SHP77 treated with DMSO at 0.1 percent for 48 hours (cell line): Measurements from ENCODE around the gene TADA1.

Source experiments
- DNase-seq: peaks from one replicate; lab custom pipeline; 2025; lab: John Stamatoyannopoulos, UW

TADA1 gene

GRCh38 chr1:166875734-166876539, at the start of gene TADA1:
Gene TADA1, minus strand, starts transcription at chr1:166876264. Its CDS starts 31 bp downstream, at chr1:166876233.
- DNase-seq, result peak; percentile 99

- DNase-seq, result no peak
Measured at GRCh38 chr1:166924823-166925541, 48.9 kb upstream of the TADA1 start.

DNA sequence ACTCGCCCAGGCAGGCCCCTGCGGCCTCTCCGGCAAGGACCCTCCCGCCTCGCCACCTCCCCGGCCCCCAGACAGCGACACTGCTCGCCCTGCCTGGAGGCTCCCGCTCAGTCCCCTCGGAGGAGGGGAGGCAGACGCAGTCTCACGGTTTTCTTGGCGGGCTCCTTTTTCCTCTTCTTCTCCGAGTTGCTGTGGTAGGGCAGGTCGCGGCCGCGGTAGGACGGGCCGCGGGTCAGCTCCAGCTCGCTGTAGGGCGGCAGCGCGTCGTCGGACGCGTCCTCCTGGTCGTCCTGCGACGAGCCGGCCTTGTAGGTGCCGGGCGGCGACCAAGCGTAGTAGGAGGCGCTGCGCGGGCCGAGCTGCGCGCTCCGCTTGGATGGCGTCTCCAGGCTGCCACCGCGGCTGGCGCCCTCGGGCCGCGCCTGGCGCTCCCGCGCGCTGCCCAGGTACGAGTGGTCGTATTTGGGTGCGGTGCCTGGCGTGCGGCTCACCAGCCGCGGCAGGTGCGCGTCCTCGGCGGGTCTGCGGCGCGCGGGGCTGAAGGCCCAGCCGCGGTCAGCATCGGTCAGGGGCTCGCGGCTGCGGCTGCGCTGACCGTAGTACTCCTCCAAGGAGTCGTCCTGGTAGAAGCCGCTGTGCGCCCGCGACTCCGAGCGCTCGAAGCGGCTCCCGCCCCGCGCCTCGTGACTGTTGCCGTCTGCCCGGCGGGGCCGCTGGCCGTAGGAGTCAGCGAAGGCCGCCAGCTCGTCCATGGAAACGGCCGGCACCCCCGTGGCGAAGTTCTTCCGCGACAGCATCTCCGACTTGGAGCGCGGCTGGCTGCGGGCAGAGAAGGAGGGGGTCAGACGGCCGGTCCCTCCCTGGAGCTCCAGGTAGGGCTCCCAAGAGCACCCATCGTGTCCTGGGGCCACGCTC, 44.8 kb upstream of the TADA1 start:
- no peak for DNase-seq

GRCh38 chr1:166918956-166919316, 42.9 kb upstream of the TADA1 start:
- DNase-seq, result no peak

DNA sequence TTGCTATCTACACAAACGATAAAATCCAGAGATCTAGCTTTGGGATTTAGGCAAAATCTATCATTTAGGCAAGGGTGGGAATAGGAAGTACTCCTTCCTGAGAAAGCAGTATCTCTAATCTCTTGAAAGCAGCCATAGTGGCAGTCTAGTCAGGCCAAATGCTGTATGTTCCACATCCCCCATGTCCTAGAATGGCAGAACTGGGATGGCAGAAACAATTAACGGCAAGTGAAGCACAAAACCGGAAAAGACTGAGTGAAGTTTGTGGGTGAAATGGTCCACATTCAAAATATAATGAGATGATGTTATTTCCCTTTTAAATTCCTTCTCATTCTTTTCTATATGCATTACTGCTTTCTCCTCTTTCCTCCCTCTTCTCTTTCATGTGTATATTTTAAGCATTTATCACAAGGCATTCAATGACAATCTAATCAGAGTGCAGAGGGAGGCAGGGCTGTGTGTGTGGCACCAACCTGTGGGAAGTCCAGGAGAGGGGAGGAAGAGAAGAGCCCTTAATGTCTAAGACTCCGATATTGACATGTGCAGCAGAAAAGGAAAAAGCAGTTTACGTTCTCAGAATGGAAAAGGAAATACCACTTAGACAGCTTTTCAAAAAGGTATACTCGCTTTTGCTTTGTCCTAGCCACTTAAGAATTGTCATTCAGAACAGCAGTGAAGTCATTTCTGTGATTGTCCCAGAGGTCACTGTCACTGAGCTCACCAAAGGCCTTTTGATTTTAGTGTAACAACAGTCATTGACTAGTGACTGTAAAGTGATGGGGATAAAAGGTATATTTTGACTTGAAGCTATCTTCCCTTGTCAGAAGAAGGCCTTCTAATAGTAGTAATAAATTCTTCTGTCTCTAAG, 42.3 kb upstream of the TADA1 start:
- no peak for DNase-seq

DNA sequence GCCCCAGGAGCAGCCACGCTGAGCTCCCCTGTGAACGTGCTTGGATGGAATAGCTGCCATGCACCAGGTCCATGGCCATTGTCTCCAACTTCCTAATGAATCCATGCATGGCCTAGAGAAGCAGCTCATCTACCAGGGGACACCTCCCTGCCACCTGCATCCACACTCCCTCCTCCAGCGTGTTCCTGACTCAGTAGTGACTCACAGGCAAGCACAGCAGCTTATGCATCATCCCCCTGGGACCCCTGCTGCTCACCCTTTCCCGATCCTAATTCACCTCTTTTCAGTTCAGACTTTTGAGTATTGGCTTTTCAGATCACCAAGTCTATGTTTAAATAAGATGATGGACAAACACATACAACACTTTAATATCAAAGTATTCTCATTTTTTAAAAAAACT, 39.9 kb upstream of the TADA1 start:
- DNase-seq, result no peak

GRCh38 chr1:166915042-166915441, 39.0 kb upstream of the TADA1 start:
- DNase-seq, result no peak

- DNase-seq, result no peak
Measured at GRCh38 chr1:166914111-166914510, 38.0 kb upstream of the TADA1 start.

GRCh38 chr1:166911624-166912023, 35.6 kb upstream of the TADA1 start:
- DNase-seq, result no peak

DNA sequence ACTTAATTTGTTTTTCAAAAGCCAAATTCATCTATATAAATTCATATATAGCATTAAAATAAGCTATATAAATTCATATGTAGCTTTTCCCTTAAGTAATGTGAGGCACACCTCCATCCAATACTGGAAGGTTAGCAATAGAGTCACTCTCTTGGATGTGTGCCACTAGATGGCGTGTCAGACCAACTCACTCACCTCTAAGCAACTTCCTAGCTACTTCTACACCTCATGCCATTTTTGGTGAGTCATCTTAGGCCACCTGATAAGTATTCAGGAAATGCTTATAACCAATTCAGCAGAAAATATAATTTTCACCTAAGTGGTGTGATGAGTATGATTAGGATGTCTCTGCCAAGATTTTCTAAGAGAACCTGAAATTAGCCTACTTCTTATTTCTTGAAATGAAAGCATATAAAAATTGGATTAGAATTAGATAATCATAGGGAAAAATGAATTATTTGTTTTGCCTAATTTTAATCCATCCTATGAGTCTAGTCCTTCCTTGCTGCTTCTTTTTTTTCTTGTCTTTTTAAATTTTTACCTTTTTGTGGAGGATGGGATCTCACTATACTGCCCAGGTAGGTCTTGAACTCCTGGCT, 34.4 kb upstream of the TADA1 start:
- peak; percentile 80 for DNase-seq

DNA sequence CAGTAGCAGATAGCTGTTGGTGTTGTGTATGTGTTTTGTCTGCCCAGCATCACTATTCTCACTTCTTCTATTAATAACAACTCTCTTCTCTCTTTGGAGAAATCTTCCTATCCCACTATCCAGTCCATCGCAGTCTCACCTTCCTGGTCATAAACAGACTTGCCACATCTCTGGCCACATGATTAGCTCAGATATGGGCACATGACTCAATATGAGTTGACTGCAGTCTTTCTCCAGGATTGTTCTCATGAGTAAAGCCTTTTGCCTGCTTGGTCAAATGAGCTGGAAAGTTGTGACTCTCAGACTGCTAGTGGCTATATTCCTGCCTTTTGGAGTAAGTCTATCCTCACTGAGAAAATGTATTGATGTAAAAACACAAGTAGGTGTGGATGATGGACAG, 32.9 kb upstream of the TADA1 start:
- no peak for DNase-seq

GRCh38 chr1:166907763-166908162, 31.7 kb upstream of the TADA1 start:
- no peak for DNase-seq

GRCh38 chr1:166907051-166907450, 31.0 kb upstream of the TADA1 start:
- DNase-seq, result no peak

DNA sequence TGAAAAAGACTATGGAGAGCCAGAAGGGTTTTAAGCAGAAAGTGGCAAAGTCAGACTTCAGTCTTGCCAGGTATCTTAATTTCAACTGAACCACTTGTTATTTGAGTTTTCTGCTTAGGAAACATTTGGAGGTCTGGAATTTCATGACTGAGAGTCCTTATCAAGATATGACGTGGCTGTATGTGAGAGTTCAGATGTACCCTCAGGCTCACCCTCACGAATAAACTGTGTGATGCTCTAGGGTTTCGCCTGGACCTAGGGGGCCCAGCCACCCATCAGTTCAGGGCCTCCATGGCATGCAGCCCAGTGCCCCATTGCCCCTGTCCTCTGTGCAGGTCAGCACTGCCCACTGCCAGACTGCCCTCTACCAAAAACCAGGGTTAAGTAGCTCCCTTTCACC, 30.6 kb upstream of the TADA1 start:
- no peak for DNase-seq

DNA sequence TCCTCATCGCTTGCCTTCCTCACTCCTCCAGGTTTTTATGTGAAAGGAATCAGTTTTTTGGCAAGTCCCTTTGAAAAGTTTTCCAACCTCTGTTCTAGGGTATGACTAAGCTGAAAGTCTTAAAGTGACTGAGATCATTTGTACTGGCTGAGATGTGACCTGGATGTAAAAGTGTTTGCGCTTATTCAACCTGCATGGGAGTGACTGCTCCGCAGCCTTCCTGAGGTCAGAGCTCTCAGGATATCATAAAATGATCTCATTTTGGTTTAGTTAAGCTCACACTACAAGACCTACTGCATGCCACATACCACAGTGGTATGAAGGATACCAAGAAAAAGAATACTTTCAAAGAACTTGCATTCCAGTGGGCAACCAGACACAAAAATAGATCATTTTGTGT, 29.8 kb upstream of the TADA1 start:
- no peak for DNase-seq

- no peak for DNase-seq
Measured at GRCh38 chr1:166905136-166905535, 29.1 kb upstream of the TADA1 start.

DNA sequence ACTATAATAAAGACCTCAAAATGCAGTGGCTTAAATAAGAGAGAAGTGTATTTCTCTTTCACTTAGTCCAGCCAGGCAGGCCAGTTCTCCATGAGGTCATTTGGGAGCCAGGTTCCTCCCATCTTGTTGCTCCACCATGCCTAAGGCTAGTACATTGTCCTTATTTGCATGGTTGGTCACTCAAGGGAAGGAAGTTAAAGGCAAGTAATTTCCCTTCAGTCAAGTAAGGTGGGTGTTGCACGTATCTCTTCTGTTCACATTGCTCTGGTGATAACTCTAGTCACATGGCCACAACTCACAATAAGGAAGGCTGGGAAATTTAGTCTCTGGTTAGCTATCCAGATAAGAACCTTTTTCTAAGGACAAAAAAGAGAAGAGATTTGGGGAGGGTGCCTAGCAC, 27.2 kb upstream of the TADA1 start:
- DNase-seq, result no peak

GRCh38 chr1:166902279-166902678, 26.2 kb upstream of the TADA1 start:
- no peak for DNase-seq

DNA sequence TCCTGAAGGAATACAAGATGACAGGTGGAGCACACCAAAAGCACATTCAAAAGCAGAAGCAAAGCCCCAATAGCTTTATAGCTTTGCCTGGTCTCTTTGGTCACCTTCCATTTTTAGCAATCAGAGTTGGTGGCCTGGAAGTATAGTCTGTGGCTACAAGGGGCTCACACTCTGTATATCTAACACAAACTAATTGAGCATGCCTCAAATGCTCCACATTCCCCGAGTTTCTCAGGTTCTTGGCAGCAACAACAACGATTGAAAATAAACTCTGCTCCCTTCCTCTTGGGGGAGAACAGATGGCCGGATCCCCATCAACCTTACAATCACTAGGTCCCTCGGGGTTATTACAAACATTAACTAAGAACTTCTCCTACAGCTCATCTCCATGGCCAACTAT, 24.9 kb upstream of the TADA1 start:
- no peak for DNase-seq

- DNase-seq, result no peak
Measured at GRCh38 chr1:166899769-166900168, 23.7 kb upstream of the TADA1 start.

DNA sequence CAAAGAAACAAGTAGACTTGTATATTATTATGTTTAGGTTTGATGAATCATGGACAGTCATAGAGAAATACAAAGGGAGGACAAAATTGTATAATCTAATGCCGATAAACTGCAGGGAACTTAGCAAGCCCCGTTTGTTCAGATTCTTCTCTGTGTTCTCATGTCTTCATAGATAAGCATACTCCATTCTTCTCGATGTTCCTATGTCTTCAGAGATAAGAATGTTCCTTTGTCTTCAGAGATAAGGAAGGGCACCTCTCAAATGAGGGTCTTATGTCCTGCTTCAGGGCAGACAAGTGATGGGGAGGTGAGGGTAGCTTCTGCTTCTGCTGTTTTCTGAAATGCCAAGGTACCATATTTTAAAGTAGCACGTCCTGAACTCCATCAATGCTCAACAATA, 19.7 kb upstream of the TADA1 start:
- no peak for DNase-seq
